DND-41 (cell line): Measurements from ENCODE around the gene SLC7A7.

Source experiments
- ATAC-seq: fragments of 200-7000 bp; cut with Tn5 transposase; 3 replicates; pipeline ENCODE4 v1.9.1; 2021; ENCODE audit warnings: low read depth; ENCODE audit not compliant: insufficient read depth
- DNase-seq: peaks from one replicate; pipeline ENCODE4 v3.0.0-alpha.2; 2020
- H2AFZ ChIP-seq: 2 replicates; pipeline ENCODE4 v1.6.0; 2012; ENCODE audit warnings: low read depth, low read length
- H3K27ac ChIP-seq: 2 replicates; pipeline ENCODE4 v1.5.1; 2012; ENCODE audit warnings: low read length, inconsistent platforms
- H3K27me3 ChIP-seq: fragments of 200-600 bp; sonication (generic); 2 replicates; pipeline ENCODE4 v1.6.0; 2012; ENCODE audit warnings: low read length, mild to moderate bottlenecking, inconsistent platforms; ENCODE audit not compliant: insufficient read depth, poor library complexity
- H3K36me3 ChIP-seq: 2 replicates; pipeline ENCODE4 v1.5.1; 2012; ENCODE audit warnings: low read length, inconsistent platforms; ENCODE audit not compliant: insufficient read depth
- H3K4me1 ChIP-seq: 2 replicates; pipeline ENCODE4 v1.5.1; 2012; ENCODE audit warnings: mild to moderate bottlenecking, low read length; ENCODE audit not compliant: insufficient read depth
- H3K4me2 ChIP-seq: 2 replicates; pipeline ENCODE4 v1.6.0; 2012; ENCODE audit warnings: mild to moderate bottlenecking, moderate library complexity, low read length, inconsistent platforms; ENCODE audit not compliant: insufficient read depth
- H3K4me3 ChIP-seq, 2 experiments: fragments of 200-600 bp in 1 of 2; shearing (Covaris generic) in 1 of 2; 2 replicates each; pipeline ENCODE4 v1.5.1; 2012 to 2016; ENCODE audit warnings: inconsistent platforms in 2 of 2, low read length in 2 of 2, mild to moderate bottlenecking in 2 of 2, low read depth in 1 of 2, moderate library complexity in 1 of 2
- H3K79me2 ChIP-seq: 2 replicates; pipeline ENCODE4 v1.6.0; 2012; ENCODE audit warnings: low read length, inconsistent platforms; ENCODE audit not compliant: insufficient read depth
- H3K9ac ChIP-seq: 2 replicates; pipeline ENCODE4 v1.6.0; 2012; ENCODE audit warnings: low read depth, mild to moderate bottlenecking, inconsistent platforms, low read length, moderate library complexity
- H3K9me3 ChIP-seq: 2 replicates; pipeline ENCODE4 v1.5.1; 2012; ENCODE audit warnings: low read length, moderate library complexity, mild to moderate bottlenecking, inconsistent platforms; ENCODE audit not compliant: insufficient read depth, severe bottlenecking
- H4K20me1 ChIP-seq: 2 replicates; pipeline ENCODE4 v1.6.0; 2012; ENCODE audit warnings: low read length; ENCODE audit not compliant: insufficient read depth
- EZH2 ChIP-seq: IDR thresholded peaks from 3 replicates; pipeline ENCODE4 v1.6.1; 2012; ENCODE audit warnings: borderline replicate concordance, low read depth, mild to moderate bottlenecking, moderate library complexity, low read length, inconsistent platforms; ENCODE audit not compliant: severe bottlenecking
- TF ChIP-seq, protein P1 (sequence below): IDR thresholded peaks from 2 replicates; pipeline ENCODE4 v1.5.1; 2012; ENCODE audit warnings: borderline replicate concordance, low read length, moderate library complexity, mild to moderate bottlenecking; ENCODE audit not compliant: poor library complexity, severe bottlenecking; ENCODE audit errors: extremely low read depth

Gene SLC7A7

DNA sequence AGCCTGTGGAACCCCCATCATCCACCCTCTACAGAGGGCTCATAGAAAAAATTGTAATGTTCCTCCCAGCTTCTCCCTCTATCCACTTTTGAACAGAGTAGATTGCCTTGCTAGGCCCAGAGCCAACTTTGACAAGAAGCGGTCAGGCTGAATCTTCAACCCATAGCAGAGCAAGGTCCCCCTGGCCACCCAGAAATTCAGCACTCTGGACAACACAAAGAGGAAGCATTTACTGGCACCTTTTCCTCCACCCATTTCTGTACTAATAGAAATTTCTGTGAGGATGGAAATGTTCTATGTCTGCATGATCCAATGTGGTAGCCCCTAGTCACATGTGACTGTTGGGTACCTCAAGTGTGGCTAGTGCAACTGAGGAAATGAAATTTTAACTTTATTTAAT, 91.4 kb downstream of the SLC7A7 start:
- TF ChIP-seq EZH2: no peak
- TF ChIP-seq, protein P1, sequence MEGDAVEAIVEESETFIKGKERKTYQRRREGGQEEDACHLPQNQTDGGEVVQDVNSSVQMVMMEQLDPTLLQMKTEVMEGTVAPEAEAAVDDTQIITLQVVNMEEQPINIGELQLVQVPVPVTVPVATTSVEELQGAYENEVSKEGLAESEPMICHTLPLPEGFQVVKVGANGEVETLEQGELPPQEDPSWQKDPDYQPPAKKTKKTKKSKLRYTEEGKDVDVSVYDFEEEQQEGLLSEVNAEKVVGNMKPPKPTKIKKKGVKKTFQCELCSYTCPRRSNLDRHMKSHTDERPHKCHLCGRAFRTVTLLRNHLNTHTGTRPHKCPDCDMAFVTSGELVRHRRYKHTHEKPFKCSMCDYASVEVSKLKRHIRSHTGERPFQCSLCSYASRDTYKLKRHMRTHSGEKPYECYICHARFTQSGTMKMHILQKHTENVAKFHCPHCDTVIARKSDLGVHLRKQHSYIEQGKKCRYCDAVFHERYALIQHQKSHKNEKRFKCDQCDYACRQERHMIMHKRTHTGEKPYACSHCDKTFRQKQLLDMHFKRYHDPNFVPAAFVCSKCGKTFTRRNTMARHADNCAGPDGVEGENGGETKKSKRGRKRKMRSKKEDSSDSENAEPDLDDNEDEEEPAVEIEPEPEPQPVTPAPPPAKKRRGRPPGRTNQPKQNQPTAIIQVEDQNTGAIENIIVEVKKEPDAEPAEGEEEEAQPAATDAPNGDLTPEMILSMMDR: no peak
- 0 out of 2 replicates have a peak, but pooled peaks cover 3% of the 10 kb centered on the region for H4K20me1 ChIP-seq

More for the DNA sequence above, 91.4 kb downstream of the SLC7A7 start:
- Histone ChIP-seq H3K9me3 (no peaks in the 10 kb centered on the region), H3K4me3 (no peak overlapping the region), H2AFZ (no peak overlapping the region), H3K4me2 (no peak overlapping the region), H3K27me3 (peaks cover 22% of the 10 kb centered on the region), H3K27ac (no peak overlapping the region), H3K36me3 (no peaks in the 10 kb centered on the region), H3K4me1 (no peaks in the 10 kb centered on the region), H3K79me2 (no peaks in the 10 kb centered on the region), H3K9ac (no peak overlapping the region)
- ATAC-seq (no peak), DNase-seq (no peak)
